HG02588 (cell line): ENCODE data around the gene RNF17.

Experiments used
- ATAC-seq: cut with Tn5 transposase; IDR thresholded peaks from one replicate; pipeline ENCODE4 v1.9.1; 2021; ENCODE audit warnings: mild to moderate bottlenecking, moderate library complexity; ENCODE audit not compliant: unreplicated experiment

RNF17 gene

GRCh38 chr13:24894972-24895300, 131.0 kb downstream of the RNF17 start:
- ATAC-seq: no peak

- ATAC-seq: no peak
Observed at GRCh38 chr13:24896061-24896460, 132.1 kb downstream of the RNF17 start.

- ATAC-seq: no peak
Observed at GRCh38 chr13:24897293-24897692, 133.3 kb downstream of the RNF17 start.

GRCh38 chr13:24899601-24900000, 135.6 kb downstream of the RNF17 start:
- ATAC-seq: no peak

- no peak for ATAC-seq
Observed at GRCh38 chr13:24900507-24900906, 136.5 kb downstream of the RNF17 start.

GRCh38 chr13:24905242-24905641, 141.3 kb downstream of the RNF17 start:
- ATAC-seq: no peak

- ATAC-seq: no peak
Observed at GRCh38 chr13:24906268-24906667, 142.3 kb downstream of the RNF17 start.

GRCh38 chr13:24910502-24911132, 146.6 kb downstream of the RNF17 start:
- no peak for ATAC-seq

- ATAC-seq: no peak
Observed at GRCh38 chr13:24911133-24911908, 147.4 kb downstream of the RNF17 start.

- ATAC-seq: no peak
Observed at GRCh38 chr13:24916464-24916863, 152.5 kb downstream of the RNF17 start.

- no peak for ATAC-seq
Observed at GRCh38 chr13:24921003-24921402, 157.0 kb downstream of the RNF17 start.

GRCh38 chr13:24921881-24922280, 157.9 kb downstream of the RNF17 start:
- no peak for ATAC-seq

- ATAC-seq: peak; percentile 20
Observed at GRCh38 chr13:24922387-24922744, 158.4 kb downstream of the RNF17 start.

GRCh38 chr13:24922745-24923591, 159.0 kb downstream of the RNF17 start:
- ATAC-seq: peak; percentile 93

- ATAC-seq: no peak
Observed at GRCh38 chr13:24925318-24926231, 161.6 kb downstream of the RNF17 start.

GRCh38 chr13:24927810-24928404, 163.9 kb downstream of the RNF17 start:
- ATAC-seq: no peak

- no peak for ATAC-seq
Observed at GRCh38 chr13:24929196-24929595, 165.2 kb downstream of the RNF17 start.
